ENCODE results near the gene SRMS.

Gene SRMS

DNA sequence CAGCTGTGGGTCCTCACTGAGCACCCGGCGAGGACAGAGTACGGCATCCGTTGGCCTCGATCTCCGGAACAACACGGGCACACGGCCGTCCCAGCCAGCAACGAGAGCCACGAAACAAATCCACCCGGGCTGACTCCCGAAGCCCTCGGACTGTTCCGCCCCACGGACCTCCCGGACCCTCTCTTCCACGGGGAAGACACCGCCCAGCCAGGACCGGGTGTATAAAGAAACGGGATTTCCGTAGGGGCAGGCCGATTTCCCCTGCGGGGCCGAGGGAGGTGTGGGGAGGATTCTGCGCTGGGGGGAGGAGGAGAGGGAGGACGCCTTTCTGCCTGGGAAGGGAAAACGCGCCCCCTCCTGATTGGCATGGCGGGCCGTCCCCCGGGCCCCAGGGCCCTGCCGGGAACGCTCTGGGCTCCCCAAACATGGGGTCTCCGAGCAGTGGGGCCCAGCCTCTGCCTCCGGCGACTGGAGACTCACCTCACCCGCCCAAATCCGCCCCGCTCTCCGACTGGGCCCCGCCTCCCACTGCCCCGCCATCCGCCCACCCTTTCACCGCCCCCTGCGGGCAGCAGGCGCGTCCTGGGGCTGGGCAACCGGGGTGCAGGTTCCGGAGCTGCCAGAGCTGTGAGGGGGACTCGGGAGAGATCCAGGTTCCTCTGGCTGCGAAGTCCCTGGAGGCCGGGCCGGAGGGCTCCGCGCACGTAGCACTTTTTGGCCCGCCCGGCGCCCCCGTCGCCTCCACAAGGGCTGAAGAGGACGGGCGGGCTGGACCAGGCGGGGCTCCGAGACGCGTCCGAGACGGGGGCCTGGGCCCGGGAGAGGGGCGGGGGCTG is 27.7 kb downstream of the SRMS start:
- no peaks in the 10 kb centered on the region for H3K4me1 ChIP-seq (ENCODE audit: low read length)
- peaks cover 4% of the 10 kb centered on the region; the same call in 1 of the 2 replicates for H3K9me3 ChIP-seq (ENCODE audit: insufficient read depth, low read length)
- H3K27ac ChIP-seq (ENCODE audit: low read length): no peak overlapping the region
- no peak overlapping the region for H3K9ac ChIP-seq (ENCODE audit: low read length)
- H3K4me2 ChIP-seq (ENCODE audit: low read length): no peak overlapping the region
- no peaks in the 10 kb centered on the region for H4K20me1 ChIP-seq (ENCODE audit: insufficient read depth, low read length)
- no peaks in the 10 kb centered on the region for H3K27me3 ChIP-seq (ENCODE audit: low read depth, low read length)
- H2AFZ ChIP-seq (ENCODE audit: low read depth, low read length): no peak overlapping the region
- no peak overlapping the region for H3K4me3 ChIP-seq (ENCODE audit: low read length)
- no peaks in the 10 kb centered on the region for H3K79me2 ChIP-seq (ENCODE audit: low read length)
- H3K36me3 ChIP-seq (replicated peaks; ENCODE audit: low read depth, low read length): no peaks in the 10 kb centered on the region
- TF ChIP-seq, protein P1, sequence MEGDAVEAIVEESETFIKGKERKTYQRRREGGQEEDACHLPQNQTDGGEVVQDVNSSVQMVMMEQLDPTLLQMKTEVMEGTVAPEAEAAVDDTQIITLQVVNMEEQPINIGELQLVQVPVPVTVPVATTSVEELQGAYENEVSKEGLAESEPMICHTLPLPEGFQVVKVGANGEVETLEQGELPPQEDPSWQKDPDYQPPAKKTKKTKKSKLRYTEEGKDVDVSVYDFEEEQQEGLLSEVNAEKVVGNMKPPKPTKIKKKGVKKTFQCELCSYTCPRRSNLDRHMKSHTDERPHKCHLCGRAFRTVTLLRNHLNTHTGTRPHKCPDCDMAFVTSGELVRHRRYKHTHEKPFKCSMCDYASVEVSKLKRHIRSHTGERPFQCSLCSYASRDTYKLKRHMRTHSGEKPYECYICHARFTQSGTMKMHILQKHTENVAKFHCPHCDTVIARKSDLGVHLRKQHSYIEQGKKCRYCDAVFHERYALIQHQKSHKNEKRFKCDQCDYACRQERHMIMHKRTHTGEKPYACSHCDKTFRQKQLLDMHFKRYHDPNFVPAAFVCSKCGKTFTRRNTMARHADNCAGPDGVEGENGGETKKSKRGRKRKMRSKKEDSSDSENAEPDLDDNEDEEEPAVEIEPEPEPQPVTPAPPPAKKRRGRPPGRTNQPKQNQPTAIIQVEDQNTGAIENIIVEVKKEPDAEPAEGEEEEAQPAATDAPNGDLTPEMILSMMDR (IDR thresholded peaks at IDR 0.05; ENCODE audit: low read depth, low read length): no peak

DNA sequence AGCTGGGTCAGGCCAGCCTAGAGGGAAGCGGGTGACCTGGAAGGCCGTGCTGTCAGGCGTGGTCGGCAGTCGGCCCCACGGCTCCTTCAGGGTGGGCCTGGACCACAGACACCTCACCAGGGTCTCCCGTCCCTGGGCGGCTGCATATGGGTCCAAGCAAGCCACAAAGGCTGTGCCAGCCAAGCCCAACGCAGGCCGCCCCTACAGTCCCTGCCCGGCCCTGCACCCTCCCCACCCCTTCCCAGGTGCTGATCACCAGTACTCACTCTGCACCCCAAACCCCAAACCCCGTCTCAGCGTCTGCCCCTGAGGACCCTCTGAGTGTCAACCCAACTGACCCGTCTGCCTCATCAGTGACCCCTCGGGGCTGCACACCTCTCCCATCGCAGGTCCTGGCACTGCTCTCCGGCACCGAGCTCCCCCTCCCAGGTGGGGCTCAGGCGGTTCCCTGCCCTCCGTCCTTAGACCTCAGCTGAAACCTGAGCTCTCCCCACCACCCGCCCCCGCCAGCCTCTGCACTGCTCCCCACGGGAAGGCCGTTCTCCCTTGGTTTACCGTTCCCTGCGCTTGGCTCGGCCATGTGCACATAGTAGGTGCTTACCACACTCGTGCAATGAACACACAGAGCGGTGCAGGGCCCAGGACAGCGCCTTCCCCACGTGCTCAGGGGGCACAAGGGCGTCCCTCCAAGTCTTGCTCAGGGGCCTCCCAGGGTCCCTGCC is 28.4 kb downstream of the SRMS start:
- Histone ChIP-seq H2AFZ (ENCODE audit: low read depth, low read length) (no peak overlapping the region), H3K4me1 (ENCODE audit: low read length) (no peaks in the 10 kb centered on the region), H3K27ac (ENCODE audit: low read length) (no peak overlapping the region), H3K9me3 (ENCODE audit: insufficient read depth, low read length) (peaks cover 4% of the 10 kb centered on the region; the same call in 1 of the 2 replicates), H3K27me3 (ENCODE audit: low read depth, low read length) (no peaks in the 10 kb centered on the region), H4K20me1 (ENCODE audit: insufficient read depth, low read length) (no peaks in the 10 kb centered on the region), H3K9ac (ENCODE audit: low read length) (no peak overlapping the region), H3K79me2 (ENCODE audit: low read length) (no peaks in the 10 kb centered on the region), H3K4me2 (ENCODE audit: low read length) (no peak overlapping the region), H3K36me3 (replicated peaks; ENCODE audit: low read depth, low read length) (no peaks in the 10 kb centered on the region), H3K4me3 (ENCODE audit: low read length) (no peak overlapping the region)
- TF ChIP-seq, protein P1 (IDR thresholded peaks at IDR 0.05; ENCODE audit: low read depth, low read length): no peak
- TF ChIP-seq EZH2phosphoT487 (IDR thresholded peaks at IDR 0.05; ENCODE audit: low read depth): no peak

DNA sequence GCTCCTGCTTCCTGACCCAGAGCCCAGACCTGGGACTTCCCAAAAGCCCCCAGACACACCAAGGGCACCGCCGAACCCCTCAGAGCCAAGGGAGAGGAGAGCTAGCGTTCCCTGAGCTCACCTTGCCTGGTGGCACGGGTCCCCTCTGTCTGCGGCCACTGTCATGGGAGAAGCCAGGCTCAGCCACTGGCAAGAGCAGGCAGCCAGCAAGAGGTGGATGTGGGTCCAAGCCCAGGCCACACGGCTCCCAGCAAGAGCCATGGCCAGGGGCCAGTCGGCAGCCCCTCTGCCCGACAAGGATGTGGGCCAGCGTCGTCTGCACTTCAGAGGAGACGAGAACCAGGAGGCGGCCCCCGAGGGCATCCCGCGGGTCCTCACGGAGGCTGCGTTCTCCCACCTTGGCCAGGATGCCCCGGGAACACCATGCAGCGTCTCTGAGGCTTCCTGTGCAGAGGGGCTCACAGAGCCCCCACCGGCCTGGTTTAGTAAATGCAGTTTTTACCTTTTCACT is 29.1 kb downstream of the SRMS start:
- H3K4me1 ChIP-seq (ENCODE audit: low read length): no peaks in the 10 kb centered on the region
- H3K9ac ChIP-seq (ENCODE audit: low read length): no peak overlapping the region
- no peak overlapping the region for H3K27ac ChIP-seq (ENCODE audit: low read length)
- H3K79me2 ChIP-seq (ENCODE audit: low read length): no peaks in the 10 kb centered on the region
- H3K9me3 ChIP-seq (ENCODE audit: insufficient read depth, low read length): peaks cover under 1% of the 10 kb centered on the region; the same call in 1 of the 2 replicates
- no peak overlapping the region for H3K4me3 ChIP-seq (ENCODE audit: low read length)
- H3K4me2 ChIP-seq (ENCODE audit: low read length): no peak overlapping the region
- H3K27me3 ChIP-seq (ENCODE audit: low read depth, low read length): peaks cover 2% of the 10 kb centered on the region; the same call in 1 of the 2 replicates
- TF ChIP-seq EZH2phosphoT487 (IDR thresholded peaks at IDR 0.05; ENCODE audit: low read depth): no peak
- TF ChIP-seq, protein P1 (IDR thresholded peaks at IDR 0.05; ENCODE audit: low read depth, low read length): no peak
- H2AFZ ChIP-seq (ENCODE audit: low read depth, low read length): no peak overlapping the region
- H3K36me3 ChIP-seq (replicated peaks; ENCODE audit: low read depth, low read length): no peaks in the 10 kb centered on the region
- H4K20me1 ChIP-seq (ENCODE audit: insufficient read depth, low read length): no peaks in the 10 kb centered on the region

All from OCI-LY3 (cell line).